Natural killer cell (primary cell): ENCODE data around the gene TENM4. TPM values are rescaled to one million over a fixed set of nuclear protein-coding genes. Genes with fewer than 3 reads are reported as not detected.

Experiments
- ATAC-seq, 3 donors: fragments of 150-1000 bp in 2 of 3; fragments of 200-7000 bp in 1 of 3; cut with Tn5 transposase; 1 replicate in 1 of 3; 2 replicates in 2 of 3; pipeline ENCODE4 v1.10.0; 2021; ENCODE audit warnings: mild to moderate bottlenecking in 2 of 3, moderate library complexity in 2 of 3
- DNase-seq, 2 donors: peaks; one replicate each; pipeline versions ENCODE4 v3.0.0 to v3.0.0-alpha.2; 2013 to 2021; ENCODE audit warnings: mixed read lengths in 1 of 2
- H3K27ac ChIP-seq: one replicate; pipeline ENCODE4 v1.5.1; 2013; ENCODE audit warnings: mild to moderate bottlenecking, low read length
- H3K27me3 ChIP-seq: one replicate; pipeline ENCODE4 v1.6.1; 2013; ENCODE audit warnings: low read length; ENCODE audit not compliant: control insufficient read depth, insufficient read depth
- H3K36me3 ChIP-seq: one replicate; pipeline ENCODE4 v1.6.1; 2013; ENCODE audit warnings: low read length; ENCODE audit not compliant: control insufficient read depth, insufficient read depth
- H3K4me1 ChIP-seq: one replicate; pipeline ENCODE4 v1.6.1; 2013; ENCODE audit warnings: low read length; ENCODE audit not compliant: control insufficient read depth, insufficient read depth
- H3K4me3 ChIP-seq: one replicate; pipeline ENCODE4 v1.5.1; 2013; ENCODE audit warnings: low read length
- H3K9me3 ChIP-seq: one replicate; pipeline ENCODE4 v1.6.1; 2013; ENCODE audit warnings: low read length; ENCODE audit not compliant: control insufficient read depth, insufficient read depth
- H3K27ac Mint-ChIP-seq, 2 donors: one replicate each; pipeline ENCODE4 v1.8.0; 2022; ENCODE audit warnings: mild to moderate bottlenecking in 2 of 2, mixed read lengths in 2 of 2, moderate library complexity in 1 of 2
- H3K27me3 Mint-ChIP-seq, 2 donors: one replicate each; pipeline ENCODE4 v1.8.0; 2022; ENCODE audit warnings: low read depth in 2 of 2, mixed read lengths in 2 of 2
- H3K36me3 Mint-ChIP-seq: one replicate; pipeline ENCODE4 v1.8.0; 2022; ENCODE audit warnings: mixed read lengths
- H3K4me1 Mint-ChIP-seq, 2 donors: one replicate each; pipeline ENCODE4 v1.8.0; 2022; ENCODE audit warnings: mixed read lengths in 2 of 2
- H3K4me3 Mint-ChIP-seq: one replicate; pipeline ENCODE4 v1.8.0; 2022; ENCODE audit warnings: mild to moderate bottlenecking, moderate library complexity, mixed read lengths
- H3K9me3 Mint-ChIP-seq, 2 donors: one replicate each; pipeline ENCODE4 v1.8.0; 2022; ENCODE audit warnings: mixed read lengths in 2 of 2
- CTCF ChIP-seq: fragments of 200-600 bp; IDR thresholded peaks from one replicate; pipeline ENCODE4 v1.8.0; 2022; ENCODE audit warnings: antibody characterized with exemption
- WGBS: methylation state at CpG from one replicate; pipeline ENCODE4 v1.1.7; 2013; ENCODE audit warnings: missing lambda C conversion rate; ENCODE audit not compliant: insufficient coverage; 5-methylcytosine and 5-hydroxymethylcytosine counted together
- intact Hi-C: fragments of 100-400 bp; cut with micrococcal nuclease; formaldehyde crosslinking; loops from one replicate; pipeline ENCODE4 v1.14.2; 2022
- total RNA-seq, 4 donors: library from RNA; stranded (reverse); fragments of 120-200 nt in 1 of 4; gene quantifications; one replicate each; pipeline versions ENCODE4 v1.2.3 to v1.2.4, GENCODE V29; 2013 to 2022

TENM4 gene
- total RNA-seq, 3 donors from 2014 or later (not counting 1 experiment from before 2014, with no cell fraction given), result 0.63 to 0.75 TPM; not detected in 1

GRCh38 chr11:79423736-79424135, 17.1 kb downstream of the TENM4 start:
- ATAC-seq (no peak), DNase-seq (no peak)
- no peaks in the 10 kb centered on the region for H3K4me1 ChIP-seq
- Mint-ChIP-seq H3K27ac (no peak overlapping the region), H3K36me3 (no peaks in the 10 kb centered on the region), H3K27me3 (no peaks in the 10 kb centered on the region), H3K4me1 (no peaks in the 10 kb centered on the region), H3K4me3 (no peak overlapping the region), H3K9me3 (peaks cover 0 to 4% of the 10 kb centered on the region in 2 donors)
- no peak for TF ChIP-seq CTCF
- no peak overlapping the region for H3K4me3 ChIP-seq
- H3K27ac ChIP-seq, result no peak overlapping the region
- whole genome bisulfite sequencing, result 83% methylated on average over 3 of the region's 3 CpGs
- no peaks in the 10 kb centered on the region for H3K27me3 ChIP-seq
- intact Hi-C loops, result no loop called here
- H3K9me3 ChIP-seq, result no peaks in the 10 kb centered on the region
- no peaks in the 10 kb centered on the region for H3K36me3 ChIP-seq

GRCh38 chr11:79422866-79423265, 18.0 kb downstream of the TENM4 start:
- intact Hi-C loops, result no loop called here
- H3K9me3 ChIP-seq, result no peaks in the 10 kb centered on the region
- H3K27ac ChIP-seq, result no peak overlapping the region
- Mint-ChIP-seq H3K27me3 (no peaks in the 10 kb centered on the region), H3K36me3 (no peaks in the 10 kb centered on the region), H3K9me3 (peaks cover 0 to 6% of the 10 kb centered on the region in 2 donors), H3K4me3 (no peak overlapping the region), H3K4me1 (no peaks in the 10 kb centered on the region), H3K27ac (no peak overlapping the region)
- no peaks in the 10 kb centered on the region for H3K27me3 ChIP-seq
- no peak for TF ChIP-seq CTCF
- H3K4me1 ChIP-seq, result no peaks in the 10 kb centered on the region
- H3K36me3 ChIP-seq, result no peaks in the 10 kb centered on the region
- DNase-seq (no peak), ATAC-seq (no peak)
- 89% methylated on average over 2 of the region's 2 CpGs for WGBS
- no peak overlapping the region for H3K4me3 ChIP-seq

GRCh38 chr11:79421820-79422219, 19.0 kb downstream of the TENM4 start:
- DNase-seq (no peak), ATAC-seq (no peak)
- H3K4me1 Mint-ChIP-seq, result no peaks in the 10 kb centered on the region
- H3K27ac Mint-ChIP-seq, result no peak overlapping the region
- H3K36me3 Mint-ChIP-seq, result no peaks in the 10 kb centered on the region
- no peaks in the 10 kb centered on the region for H3K27me3 Mint-ChIP-seq
- no peak overlapping the region for H3K4me3 Mint-ChIP-seq
- WGBS, result 86% methylated on average over 4 of the region's 4 CpGs
- Histone ChIP-seq H3K27ac (no peak overlapping the region), H3K9me3 (peaks cover 2% of the 10 kb centered on the region), H3K27me3 (no peaks in the 10 kb centered on the region), H3K36me3 (no peaks in the 10 kb centered on the region), H3K4me1 (no peaks in the 10 kb centered on the region), H3K4me3 (no peak overlapping the region)
- TF ChIP-seq CTCF, result no peak
- H3K9me3 Mint-ChIP-seq, result peaks cover 0 to 6% of the 10 kb centered on the region in 2 donors
- intact Hi-C loops, result no loop called here

- Mint-ChIP-seq H3K4me3 (no peak overlapping the region), H3K27me3 (no peaks in the 10 kb centered on the region), H3K36me3 (no peaks in the 10 kb centered on the region), H3K4me1 (no peaks in the 10 kb centered on the region), H3K9me3 (peaks cover 0 to 4% of the 10 kb centered on the region in 2 donors), H3K27ac (no peak overlapping the region)
- TF ChIP-seq CTCF, result no peak
- 83% methylated on average over 5 of the region's 5 CpGs for WGBS
- H3K27ac ChIP-seq, result no peak overlapping the region
- intact Hi-C loops, result no loop called here
- H3K4me1 ChIP-seq, result no peaks in the 10 kb centered on the region
- no peaks in the 10 kb centered on the region for H3K36me3 ChIP-seq
- ATAC-seq (no peak), DNase-seq (no peak)
- H3K27me3 ChIP-seq, result no peaks in the 10 kb centered on the region
- no peak overlapping the region for H3K4me3 ChIP-seq
- peaks cover 2% of the 10 kb centered on the region for H3K9me3 ChIP-seq
Observed at GRCh38 chr11:79419120-79419519, 21.7 kb downstream of the TENM4 start.
